Measurements from ENCODE around the gene PTPRN2.

GRCh38 chr7:157715938-157716280 is 871.7 kb downstream of the PTPRN2 start:
- TF ChIP-seq ZNF274 (CRISPR knock-in tag; IDR thresholded peaks at IDR 0.05), result no peak
- no peak for TF ChIP-seq MAX (IDR thresholded peaks at IDR 0.05)
